NCI-H1092 treated with DMSO at 0.1 percent for 48 hours (cell line): ENCODE results near the gene SLC66A2.

ENCODE experiments used
- DNase-seq: peaks from one replicate; lab custom pipeline; 2025; lab: John Stamatoyannopoulos, UW

SLC66A2 gene

DNA sequence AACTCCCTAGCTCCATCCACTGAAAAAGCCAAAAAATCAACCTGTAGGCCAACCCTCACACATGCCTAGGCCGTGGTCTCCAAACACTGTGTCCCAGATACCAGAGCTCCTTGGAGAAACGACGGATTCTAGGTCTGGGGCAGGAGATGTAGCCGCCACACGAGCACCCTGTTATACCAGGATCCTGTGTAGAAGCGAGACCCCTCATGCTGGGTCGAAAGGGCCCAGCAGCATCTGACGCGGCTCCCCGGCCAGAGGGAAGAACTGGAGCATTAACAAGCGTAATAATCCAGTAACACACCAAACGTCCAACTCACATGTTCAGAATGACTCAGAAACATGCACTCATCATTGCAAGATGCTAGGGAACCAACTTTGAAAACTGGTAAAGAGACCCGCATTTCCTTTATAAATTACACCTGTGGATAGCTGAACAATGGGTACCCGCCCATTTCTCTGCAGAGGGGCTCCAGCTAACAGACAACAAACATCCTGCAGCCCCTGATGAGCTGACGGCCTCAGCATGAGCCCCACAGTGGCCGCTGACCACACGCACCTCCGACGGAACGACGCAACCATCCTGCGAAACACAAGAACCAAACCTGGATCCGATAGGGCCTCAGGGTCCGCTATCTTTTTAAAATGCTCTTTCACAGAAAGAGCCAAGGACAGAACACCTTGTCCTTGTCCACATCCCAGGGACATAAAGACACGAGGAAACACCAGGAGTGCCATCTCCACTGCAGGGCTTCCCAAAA, 14.2 kb downstream of the SLC66A2 start:
- no peak for DNase-seq

DNA sequence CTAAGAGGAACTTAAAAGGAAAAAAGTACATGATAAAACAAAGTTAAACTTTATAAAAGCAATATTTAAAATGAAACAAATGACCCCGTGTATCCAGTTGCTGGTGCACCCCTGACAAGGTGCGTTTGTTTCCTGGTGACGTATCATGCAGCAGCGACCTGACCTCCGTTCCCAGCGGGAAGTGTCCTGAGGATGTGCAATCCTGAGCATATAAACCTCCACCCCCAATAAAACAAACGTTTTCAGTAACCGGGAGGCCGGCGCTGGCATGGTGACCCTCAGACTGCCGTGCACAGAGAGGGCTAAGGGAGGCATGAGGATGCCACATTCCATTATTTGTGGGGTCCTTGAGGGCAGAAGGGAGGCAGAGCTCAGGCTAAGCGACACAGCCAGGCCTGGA, 14.8 kb downstream of the SLC66A2 start:
- no peak for DNase-seq

DNA sequence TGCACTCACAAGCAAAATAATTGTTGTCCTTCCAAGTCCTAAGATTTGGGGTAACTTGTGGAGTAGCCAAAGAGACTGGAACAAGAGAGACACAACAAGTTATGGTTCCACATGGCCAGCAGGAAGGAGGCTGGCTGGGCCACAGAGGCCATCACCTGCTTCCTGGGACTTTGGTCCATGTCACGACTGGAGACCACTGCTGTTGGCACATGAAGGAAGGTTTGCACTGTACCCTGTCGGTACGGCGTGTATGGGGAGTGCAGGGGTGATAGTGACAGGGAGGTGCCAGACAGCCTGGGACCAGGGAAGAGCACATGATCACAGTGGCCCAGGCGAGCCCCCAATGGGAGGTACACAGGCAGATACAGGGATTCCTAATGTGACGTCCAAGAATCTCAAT, 15.5 kb downstream of the SLC66A2 start:
- DNase-seq = no peak

DNA sequence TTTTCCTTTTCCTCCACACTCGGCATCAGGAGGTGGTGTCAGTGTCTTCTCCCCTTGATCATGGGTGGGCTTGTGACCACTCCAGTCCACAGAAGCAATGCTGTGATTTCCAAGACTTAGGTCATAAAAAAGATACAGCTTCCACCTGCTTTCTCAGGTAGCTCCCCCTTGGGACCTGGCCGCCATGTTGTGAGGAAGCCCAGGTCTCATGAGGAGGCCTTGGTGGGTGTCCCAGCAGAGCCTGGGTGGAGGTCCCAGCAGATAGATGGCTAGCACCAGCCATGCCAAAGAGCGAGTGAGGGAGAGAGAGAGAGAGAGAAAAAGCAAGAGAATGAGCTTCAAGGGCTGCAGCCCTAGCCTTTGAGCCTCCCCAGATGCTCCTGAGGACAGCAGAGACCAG, 16.0 kb downstream of the SLC66A2 start:
- no peak for DNase-seq

DNA sequence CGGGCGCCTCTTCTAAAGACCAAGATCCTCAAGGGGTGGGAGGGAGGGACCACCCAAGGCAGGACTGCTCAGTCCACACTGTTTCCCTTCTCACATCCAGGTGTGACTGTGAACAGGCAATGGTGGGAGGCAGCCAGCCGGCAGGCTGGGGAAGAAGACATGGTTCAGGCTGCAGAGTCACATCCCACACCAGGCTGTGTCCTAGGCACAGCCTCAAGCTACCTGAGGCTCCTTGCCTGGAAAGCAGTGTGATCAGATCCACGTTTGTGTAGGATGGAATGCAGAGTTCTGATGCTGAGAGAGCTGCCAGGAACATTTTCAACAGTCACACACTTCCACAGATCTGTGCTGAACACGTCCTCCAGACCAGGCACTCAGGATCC, 16.4 kb downstream of the SLC66A2 start:
- DNase-seq = no peak

DNA sequence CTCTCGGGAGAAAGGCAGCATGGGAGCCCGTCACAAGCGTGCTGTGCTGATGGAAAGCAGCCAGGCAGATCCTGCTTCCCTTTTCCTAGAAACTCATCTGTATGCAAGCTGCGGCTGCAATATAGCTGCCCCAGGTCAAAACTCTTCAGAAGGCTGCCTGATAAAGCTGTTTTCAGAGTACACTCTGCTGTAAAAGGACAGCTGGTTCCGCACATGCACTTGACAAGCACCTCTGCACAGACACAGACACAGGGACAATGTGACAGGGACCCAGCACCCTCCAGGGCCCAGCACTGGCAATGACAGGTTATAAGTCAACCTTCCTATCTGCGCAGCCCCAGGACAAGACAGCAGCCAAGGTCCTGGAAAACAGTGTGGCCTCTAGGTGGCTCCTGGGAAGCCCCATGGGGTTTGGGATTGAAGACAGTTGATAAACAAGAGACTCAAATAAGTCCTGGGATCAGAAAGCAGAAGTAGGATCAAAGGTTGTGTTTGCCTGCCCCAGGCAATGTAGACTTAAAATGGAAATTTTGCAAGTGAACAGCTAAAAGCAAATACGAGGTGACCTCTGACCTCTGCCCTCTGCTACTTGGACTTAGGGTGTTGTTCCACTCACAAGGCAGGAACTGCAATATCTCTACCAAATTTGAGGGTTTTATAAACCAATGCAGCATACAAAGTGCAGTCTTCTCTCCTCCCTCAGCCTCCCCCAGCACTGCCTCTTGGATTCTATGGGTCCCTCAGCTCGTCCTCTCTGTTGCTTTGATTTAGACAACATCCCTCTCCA, 16.9 kb downstream of the SLC66A2 start:
- DNase-seq = no peak

DNA sequence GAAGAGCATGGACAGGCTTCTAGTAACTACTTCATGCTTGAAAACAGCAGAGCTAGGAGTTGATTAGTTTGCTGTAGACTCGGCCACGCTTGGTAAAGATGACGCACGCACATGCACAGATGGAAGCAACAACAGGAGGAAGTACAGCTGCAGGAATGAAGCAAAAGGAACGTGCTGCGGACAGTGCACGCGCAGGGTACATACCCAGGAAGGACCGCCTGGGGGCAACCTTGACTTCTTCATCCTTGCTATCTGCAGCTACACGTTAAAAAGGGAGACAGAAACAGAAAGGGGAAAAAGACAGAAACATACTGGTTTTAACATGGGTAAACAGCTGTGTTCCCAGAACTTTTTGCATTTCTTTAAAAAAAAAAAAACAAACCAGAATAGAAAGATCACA, 17.7 kb downstream of the SLC66A2 start:
- DNase-seq = no peak

DNA sequence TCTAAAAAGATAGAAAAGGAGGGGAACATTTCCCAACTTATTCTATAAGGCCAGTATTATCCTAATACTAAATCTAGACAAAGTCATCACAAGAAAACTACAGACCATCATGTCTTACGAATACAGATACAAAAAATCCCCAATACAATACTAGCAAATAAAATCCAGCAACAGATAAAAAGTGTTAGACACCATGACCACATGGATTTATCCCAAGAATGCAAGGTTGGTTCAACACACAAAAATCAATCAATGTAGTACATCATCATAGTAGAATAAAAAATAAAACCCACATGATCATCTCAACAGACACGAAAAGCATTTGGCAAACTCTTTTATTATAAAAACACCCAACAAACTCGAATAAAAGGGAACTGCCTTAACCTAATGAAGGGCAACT, 18.5 kb downstream of the SLC66A2 start:
- DNase-seq = no peak

DNA sequence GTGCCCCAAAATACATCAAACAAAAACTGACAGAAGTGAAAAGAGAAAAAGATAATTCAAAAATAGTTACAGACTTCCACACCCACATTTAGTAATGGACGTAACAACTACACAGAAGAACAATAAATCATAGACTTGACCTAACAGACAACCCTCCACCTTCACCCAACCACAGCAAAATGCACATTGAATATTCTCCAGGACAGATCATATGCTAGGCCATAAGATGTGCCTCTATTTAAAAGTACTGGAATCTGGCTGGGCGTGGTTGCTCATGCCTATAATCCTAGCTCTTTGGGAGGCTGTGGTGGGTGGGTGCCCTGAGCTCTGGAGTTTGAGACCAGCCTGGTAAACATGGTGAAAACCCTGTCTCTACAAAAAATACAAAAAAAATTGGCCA, 20.0 kb downstream of the SLC66A2 start:
- no peak for DNase-seq

DNA sequence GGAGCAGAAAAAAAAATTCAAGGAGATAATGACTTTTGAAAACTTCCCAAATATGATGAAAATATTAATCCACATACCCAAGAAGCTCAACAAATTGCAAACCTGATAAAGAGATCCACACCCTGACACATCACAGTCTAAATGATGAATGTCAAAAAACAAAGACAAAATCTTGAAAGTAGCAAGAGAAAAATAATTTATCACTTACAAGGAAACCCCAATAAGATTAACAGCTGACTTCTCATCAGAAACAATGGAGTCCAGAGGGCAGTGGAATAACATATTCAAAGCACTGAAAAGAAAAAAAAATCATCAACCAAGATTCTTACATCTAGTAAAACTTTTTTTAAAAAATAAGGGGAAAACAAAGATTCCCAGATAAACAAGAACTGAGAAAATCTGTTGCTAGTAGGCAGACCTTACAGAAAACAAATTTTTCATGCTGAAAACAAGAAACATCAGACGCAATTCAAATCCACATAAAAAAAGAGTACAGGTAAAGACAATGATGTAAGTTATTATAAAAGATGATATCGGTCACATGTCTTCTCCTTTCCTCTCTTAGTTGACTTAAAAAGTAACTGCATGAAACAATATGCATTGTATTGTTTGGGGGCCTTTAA, 21.3 kb downstream of the SLC66A2 start:
- DNase-seq = peak; percentile 4

DNA sequence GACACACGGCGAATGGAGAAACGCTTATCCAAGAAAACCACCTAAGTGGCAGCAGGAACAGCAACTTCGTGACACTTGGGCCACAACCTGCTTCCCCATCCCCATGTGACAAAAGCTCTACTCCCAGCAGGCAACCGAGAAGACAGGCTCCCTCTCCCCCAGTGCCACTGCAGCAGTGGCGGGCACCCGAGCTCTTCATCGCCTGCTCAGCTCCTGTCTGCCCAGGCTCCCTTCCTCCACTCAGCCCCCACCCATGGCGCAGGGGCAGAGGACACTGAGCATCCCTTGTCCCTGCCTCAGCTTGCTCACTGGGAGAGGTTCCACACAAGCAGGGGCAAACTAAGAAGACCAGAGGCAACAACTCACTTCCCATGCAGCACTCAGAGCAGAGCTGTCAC, 22.9 kb downstream of the SLC66A2 start:
- DNase-seq = no peak

DNA sequence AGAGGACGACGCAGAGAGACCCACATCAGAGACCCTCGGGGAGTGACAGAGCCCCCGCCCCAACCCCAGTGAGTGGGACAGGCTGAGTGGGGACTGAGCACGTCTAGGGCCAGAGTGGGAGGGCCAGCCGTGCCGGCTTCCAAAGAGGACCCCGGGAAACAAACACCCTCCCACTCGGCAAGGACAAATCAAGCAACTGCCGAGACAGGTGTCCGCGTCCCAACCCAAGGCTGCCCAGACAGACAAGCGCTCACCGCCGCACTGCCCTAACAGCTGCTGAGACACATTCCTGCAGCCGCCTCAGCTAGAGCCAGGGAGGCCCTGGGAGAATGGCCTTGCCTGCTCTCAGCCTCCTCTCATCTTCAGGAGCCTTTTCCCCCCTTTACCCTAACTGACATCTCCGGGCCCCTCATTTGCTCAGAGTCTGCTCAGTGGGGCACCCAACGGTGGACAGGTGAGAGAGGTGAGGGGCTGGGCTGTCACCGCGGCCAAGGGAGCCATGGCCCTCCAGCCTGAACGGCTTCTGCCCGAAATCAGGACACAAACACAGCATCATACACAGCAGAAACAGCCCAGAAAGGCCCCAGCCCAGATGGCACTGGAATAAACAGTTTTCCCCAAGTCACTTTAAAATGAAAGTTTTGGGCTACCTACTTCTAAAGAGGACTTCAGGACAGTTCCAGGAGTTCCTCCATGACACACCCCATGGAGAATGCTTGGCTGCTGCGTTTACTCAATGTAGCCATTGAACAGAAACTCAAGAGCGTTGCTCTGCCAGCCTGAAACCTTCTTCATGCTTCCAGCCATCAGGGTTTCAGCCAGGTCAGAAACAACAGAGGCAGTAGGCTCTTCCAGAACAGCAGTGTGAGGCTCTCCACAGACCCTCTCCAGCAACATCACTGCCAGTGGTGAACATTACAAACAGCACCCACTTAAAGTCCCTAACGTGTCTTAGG, 23.6 kb downstream of the SLC66A2 start:
- no peak for DNase-seq

DNA sequence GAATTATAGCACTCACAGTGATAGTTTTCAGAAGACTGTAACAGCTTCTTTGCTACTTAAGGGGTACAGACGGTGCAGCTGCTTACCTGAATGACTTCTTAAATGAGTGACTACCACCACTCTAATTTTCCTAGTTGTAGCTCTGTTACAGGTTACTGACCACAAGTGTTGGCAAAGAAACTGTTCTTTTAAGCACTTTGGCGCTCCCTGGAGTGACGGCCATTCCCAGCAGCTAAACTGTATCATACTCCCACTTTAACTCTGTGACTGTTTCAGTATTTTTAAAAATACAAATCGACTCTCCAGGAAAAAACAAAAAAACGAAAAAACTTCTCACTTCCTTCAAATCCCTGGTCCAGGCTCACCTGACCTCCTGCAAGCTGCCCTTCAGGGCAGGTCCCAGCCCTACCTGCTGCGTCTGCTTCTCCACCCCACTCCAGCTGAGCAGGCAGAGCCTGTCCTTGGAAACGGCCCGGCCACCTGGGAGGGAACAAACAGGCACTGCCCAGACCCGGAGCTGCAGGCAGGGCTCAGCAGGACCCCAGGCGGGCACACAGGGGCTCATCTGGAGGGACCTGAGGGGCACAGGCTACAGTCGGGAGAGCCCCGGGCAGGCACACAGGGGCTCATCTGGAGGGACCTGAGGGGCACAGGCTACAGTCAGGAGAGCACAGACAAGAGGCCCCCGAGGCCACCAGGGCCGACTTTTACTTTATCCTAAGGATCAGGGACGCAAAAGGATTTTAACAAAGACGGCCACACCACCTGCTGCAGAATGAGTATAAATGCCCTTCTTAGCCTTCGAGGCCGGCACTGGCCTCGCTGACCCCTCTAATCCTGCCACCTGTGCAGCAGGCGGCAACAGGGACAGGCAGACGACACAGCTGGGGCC, 24.5 kb downstream of the SLC66A2 start:
- no peak for DNase-seq

DNA sequence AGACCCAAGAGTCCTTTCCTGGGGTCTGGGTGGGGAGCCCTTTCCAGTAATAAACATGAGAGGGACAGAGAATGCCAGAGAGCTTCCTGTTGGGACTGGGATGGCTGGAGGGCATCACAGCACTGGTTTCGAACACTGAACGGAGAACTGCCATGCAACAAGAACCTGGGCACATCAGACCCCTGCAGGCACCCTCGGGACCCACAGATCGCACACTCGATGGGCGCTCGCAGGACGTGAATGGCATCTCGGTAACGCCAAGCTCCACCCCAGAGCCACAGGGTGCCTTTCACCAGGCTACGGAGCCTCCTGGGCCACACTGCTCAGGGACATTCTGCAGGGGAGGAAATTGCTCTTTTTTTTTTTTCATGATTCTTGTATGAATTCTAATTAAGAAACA, 25.1 kb downstream of the SLC66A2 start:
- DNase-seq = no peak

DNA sequence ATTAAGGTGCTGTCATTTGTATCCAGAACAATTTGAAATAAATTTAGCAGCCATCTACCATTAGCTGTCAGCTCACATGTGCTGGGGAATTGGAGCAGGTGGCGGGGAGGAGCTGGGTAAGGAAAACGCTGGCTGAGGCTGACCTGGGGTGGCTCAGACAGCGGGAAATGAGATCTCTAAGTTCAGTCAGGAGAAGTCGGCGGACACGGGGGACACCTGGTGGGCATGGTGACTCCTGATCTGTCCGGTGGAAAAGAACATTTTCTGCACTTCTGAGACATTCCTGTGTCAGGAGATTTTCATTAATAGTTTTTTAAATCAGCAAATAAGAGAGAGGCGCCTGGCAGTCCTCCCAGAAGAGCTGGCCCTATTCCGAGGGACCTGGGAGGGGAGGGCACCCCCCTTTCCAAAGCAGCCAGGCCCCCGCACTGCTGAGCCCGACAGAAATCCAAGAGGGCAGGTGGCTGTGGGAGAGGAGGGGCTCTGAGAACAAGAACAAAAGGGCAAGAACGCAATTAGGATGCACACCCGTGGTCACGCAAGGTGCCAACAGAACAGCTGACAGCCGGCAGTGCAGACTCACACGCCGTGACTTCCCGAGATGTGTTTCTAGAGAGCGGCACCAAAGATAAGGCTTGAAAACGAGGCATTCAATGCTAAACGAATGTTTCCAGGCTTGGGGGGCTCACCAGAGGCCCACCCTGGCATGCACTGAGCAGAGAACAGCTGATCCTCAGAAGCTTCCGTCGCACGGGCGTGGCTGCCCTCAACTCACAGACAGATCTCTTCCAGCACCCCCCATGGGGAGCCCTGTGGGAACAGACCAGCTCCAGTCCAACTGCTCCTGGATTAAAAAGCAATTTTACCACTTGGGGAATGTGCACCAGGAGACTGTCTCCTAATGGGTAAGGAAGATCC, 26.4 kb downstream of the SLC66A2 start:
- DNase-seq = peak; percentile 89

DNA sequence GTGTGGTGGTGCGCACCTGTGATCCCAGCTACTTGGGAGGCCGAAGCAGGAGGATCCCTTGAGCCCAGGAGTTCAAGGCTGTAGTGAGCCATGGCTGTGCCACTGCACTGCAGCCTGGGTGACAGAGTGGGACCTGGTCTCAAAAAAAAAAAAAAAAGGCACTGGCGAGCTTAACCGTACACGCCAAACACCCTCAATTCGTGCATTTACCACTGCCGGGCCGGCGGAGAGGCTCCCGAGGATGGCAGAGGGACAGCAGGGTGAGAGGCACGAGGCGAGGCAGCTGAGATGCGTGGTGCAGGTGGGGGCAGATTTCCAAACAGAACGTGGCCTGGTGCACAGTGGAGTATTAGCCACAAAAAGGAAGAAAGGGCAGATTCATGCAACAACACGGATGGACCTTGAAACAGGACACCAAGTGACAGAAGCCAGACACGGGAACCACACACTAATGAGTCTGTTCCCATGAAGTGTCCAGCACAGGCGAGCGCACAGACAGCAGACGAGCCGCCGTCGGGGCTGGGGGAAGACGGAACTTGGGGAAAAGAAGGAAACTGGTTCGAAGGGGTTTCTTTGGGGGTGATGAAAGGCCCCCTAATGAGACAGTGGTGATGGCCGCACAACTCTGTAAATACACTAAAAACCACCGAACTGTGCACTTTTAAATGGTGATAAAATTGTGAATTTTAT, 27.4 kb downstream of the SLC66A2 start:
- DNase-seq = no peak

DNA sequence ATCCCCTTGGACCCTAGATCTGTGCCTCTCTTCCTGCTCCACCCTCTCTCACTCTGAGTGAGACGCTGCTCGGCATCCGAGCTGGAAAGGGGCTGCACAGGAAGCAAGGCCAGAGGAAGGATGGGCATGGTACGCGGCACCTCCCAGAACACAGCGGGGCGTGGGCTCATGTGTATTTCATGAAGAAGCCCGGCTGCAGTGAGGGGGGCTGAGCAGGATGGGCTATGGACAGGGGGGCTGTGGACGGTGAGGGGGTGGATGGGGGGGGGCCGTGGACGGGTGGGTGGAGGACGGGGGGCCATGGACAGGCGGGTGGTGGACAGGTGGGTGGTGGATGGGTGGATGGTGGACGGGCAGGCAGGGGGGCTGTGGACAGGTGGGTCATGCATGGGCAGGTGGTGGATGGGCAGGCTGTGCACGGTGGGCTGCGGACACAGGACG, 28.5 kb downstream of the SLC66A2 start:
- no peak for DNase-seq

DNA sequence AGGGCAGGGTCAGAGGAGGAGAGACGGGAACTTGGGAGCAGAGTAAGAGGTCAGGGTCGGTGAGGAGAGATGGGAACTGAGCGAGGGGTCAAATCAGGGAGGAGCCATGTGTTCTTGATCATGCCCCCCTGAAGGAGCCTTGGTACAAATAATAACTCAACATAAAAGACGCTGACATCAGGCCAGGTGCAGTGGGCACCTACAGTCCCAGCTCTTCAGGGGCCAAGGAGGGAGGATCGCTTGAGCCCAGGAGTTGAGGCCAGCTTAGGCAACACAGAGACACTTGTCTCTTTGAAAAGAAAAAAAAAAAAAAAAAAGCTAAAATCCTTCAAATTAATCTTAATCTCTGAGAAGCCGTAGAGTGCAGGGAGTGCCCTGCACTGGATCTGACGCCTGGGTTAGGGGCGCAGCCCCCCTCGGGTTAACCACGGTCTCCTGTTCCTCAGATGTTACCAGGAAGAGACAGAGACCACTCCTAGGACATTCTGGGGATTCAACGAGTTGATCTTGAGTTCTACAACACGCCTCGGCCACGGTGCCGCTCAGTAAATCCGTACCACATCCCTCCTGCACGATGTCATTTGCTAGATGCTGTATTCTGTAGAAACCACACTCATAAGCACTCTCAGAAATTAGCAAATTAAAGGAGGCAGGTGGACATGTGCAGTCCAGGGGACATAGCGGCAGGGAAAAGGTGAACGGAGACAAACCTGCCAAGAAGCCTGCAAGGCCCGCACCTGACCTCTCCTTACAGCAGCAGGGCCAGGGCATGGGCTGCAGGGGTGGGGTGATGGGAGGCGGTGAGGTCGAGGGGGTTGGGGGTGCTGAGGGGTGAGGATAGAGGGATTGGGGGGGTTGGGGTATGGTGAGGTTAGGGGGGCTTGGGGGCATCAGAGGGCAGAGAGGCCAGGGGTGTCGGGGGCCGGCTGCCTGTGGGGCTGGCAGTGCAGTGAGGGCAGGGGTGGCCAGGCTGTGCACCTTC, 29.2 kb downstream of the SLC66A2 start:
- DNase-seq = no peak
